Epithelial cell of esophagus (primary cell): Measurements from ENCODE around the gene MYO1A.
A peak's percentile ranks its signal among the peaks of the same experiment; 100 is the strongest.
"Not testable (repeated sequence)": the region's sequence is repeated elsewhere in the genome, so short reads cannot be mapped to it uniquely, and the experiment has no call there.

Source experiments
- DNase-seq: peaks from one replicate; pipeline ENCODE4 v3.0.0; 2010; ENCODE audit warnings: low read depth
- H3K4me3 ChIP-seq: 2 replicates; pipeline ENCODE4 v1.5.1; 2011; ENCODE audit warnings: mild to moderate bottlenecking, low read length, control low read depth
- TF ChIP-seq, protein P1 (sequence below): IDR thresholded peaks from 2 replicates; pipeline ENCODE4 v1.5.1; 2011; ENCODE audit warnings: low read depth, mild to moderate bottlenecking, low read length, control low read depth, inconsistent platforms; ENCODE audit not compliant: insufficient read depth; ENCODE audit errors: missing control alignments

The MYO1A gene

DNA sequence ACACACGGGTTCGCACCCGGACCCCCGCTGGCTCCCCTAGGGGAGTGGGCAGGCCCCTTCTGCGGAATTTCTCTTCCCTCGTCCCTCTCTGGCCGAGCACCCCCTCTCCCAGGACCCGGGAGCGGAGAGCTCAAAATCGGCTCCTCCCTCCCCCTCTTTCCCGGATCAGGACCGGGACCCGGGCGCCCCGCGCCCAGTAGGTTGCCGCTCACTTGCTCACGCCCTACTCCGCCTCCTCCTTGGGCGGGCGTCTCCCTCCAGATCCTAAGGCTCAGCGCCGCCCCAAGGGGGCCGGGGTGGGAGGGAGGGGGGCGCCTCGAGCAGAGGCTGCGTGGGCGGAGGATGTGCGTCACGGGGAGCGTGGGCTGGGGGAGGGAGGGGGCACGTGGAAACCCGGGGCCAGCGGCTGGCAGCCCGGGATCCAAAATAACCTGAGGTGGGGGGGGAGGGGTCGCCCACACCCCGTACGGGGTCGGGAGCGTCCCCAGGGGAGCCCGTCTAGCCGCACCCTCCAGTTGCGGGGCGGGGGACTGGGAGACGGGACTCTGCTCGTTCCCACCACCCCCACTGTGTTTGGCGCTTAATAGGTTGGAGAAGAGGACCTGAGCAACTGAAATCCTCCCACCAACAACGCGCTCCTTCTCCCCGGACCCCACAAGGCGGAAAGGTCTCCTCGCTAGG, 37.2 kb upstream of the MYO1A start:
- TF ChIP-seq, protein P1, sequence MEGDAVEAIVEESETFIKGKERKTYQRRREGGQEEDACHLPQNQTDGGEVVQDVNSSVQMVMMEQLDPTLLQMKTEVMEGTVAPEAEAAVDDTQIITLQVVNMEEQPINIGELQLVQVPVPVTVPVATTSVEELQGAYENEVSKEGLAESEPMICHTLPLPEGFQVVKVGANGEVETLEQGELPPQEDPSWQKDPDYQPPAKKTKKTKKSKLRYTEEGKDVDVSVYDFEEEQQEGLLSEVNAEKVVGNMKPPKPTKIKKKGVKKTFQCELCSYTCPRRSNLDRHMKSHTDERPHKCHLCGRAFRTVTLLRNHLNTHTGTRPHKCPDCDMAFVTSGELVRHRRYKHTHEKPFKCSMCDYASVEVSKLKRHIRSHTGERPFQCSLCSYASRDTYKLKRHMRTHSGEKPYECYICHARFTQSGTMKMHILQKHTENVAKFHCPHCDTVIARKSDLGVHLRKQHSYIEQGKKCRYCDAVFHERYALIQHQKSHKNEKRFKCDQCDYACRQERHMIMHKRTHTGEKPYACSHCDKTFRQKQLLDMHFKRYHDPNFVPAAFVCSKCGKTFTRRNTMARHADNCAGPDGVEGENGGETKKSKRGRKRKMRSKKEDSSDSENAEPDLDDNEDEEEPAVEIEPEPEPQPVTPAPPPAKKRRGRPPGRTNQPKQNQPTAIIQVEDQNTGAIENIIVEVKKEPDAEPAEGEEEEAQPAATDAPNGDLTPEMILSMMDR, result no peak
- peak; percentile 90 for DNase-seq
- H3K4me3 ChIP-seq, result peak overlapping the region; percentile 74

DNA sequence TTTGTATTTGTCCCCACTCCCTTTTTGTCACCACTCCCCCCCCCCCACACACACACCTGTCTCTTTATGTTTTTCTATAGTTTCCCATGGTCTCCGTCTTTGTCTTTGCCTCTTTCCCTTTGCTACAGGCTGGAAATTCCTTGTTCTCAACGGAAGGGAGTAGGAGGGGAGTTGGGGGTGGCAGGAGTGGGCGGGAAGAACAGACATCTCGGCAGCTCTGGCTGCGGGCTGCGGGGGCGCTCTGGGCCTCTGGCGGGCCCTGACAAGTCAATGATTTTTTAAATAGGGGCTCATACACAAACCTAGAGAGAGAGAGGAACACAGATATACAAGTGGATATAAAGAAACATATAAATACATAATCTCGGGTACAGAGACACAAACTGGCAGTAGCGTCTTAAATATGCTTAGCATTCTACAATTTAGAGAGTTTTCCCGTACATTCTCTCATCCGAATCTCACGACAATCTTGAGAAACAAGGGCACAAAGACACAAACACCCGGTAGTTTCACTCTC, 36.6 kb upstream of the MYO1A start:
- peak overlapping the region; percentile 74 for H3K4me3 ChIP-seq
- peak; percentile 70 for DNase-seq
- TF ChIP-seq, protein P1, result no peak

DNA sequence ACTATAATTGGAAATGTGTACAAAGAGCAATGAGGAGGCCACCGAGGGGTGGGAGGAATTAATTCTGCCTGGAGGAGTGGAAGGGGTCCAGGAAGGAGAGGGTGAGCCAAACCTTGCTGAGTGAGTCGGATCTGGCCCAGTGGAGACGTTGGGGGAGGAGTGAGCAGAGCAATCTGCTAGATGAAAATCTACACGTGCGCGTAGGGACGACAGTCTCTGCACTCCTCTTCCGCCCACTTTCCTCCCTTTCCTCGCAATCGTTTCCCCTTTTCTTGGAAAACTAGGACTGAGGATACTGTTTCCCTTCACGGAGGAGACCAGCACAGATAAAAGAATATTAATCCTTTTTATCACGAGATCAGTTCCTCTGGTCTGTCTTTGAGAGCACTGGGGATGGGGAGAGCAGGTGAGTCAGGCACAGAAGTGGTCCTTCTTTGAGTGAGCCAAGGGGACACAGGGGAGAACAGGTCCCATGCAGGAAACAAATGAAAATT, 36.1 kb upstream of the MYO1A start:
- TF ChIP-seq, protein P1, result no peak
- peak; percentile 30 for DNase-seq
- H3K4me3 ChIP-seq, result peak overlapping the region; percentile 74

DNA sequence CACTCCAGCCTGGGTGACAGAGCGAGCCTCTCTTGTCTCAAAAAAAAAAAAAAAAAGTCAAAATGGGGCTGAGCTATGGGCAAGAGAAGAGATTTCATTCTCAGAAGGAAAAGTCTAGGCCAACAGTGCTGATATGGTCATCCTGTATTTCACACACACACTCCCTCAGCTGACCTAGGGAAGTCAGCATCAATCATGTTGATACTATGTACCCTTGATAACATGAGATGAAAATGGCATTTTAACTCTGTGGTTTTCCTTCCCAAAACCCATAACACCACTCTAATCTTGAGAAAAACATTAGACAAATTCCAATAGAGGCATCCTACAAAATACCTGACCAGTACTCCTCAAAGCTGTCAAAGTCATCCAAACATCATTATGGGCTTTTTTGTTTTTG, 30.9 kb upstream of the MYO1A start:
- no peak overlapping the region for H3K4me3 ChIP-seq
- DNase-seq, result no peak
- TF ChIP-seq, protein P1, result no peak

DNA sequence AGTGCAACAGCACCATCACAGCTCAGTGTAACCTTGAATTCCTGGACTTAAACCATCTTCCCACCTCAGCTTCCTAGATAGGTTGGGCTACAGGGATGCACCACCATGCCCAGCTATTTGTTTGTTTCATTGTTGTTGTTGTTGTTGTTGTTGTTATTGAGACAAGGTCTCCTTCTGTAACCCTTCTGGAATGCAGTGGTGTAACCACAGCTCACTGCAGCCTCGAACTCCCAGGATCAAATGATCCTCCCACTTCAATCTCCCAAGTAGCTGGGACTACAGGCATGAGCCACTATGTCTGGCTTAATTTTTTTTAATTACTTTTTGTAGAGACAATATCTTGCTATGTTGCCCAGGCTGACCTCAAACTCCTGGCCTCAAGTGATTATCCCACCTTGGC, 29.9 kb upstream of the MYO1A start:
- TF ChIP-seq, protein P1, result no peak
- no peak for DNase-seq
- H3K4me3 ChIP-seq, result no peak overlapping the region

DNA sequence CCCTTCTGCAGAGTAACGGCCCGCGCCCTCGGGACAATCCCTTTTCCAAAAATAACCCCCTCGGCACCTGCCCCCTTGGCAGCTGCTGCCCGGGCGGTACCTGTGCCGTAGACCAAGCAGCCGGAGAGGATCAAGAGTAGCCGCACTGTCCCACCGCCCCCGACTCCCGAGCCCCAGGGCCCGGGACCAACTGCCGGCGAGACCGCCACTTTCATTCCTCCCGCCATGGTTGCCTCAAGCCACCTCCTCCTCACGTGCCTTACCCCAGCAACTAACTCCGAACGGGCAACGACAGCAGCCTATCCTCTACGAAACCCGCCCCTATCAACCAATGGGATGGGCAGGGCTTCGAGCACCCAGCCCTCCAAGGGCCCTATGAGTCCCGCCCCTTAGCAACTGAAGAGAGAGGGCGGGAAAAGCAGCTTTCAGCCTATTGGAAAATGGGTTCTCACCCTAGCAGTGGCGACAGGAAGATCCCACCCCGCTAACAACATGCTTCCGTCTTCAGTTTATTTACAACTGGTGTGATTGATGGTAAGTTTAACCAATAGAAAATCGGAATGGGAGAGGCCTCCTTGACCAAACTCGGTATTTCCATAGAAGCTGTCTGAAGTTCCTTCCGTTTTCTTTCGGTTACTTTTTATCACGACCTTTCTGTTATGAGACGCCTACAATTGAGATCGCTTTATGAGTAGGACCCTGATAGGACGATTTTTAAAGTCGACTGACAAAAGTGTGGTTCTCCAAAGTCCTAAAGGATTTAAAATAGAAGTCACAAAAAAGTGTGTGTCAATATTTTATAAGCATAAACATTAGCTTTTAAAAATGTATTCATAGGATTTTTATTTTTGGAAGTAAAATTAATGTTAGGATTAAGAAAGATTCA, 28.8 kb upstream of the MYO1A start, which contains the start of gene NEMP1:
NEMP1 (minus strand) TSS at position 273 of the 886 bp plus-strand sequence; CDS start at position 227, 46 bp downstream.
- TF ChIP-seq, protein P1, result no peak
- peak; percentile 100 for DNase-seq
- peak within 1 kb of the TSS; percentile 72 for H3K4me3 ChIP-seq

DNA sequence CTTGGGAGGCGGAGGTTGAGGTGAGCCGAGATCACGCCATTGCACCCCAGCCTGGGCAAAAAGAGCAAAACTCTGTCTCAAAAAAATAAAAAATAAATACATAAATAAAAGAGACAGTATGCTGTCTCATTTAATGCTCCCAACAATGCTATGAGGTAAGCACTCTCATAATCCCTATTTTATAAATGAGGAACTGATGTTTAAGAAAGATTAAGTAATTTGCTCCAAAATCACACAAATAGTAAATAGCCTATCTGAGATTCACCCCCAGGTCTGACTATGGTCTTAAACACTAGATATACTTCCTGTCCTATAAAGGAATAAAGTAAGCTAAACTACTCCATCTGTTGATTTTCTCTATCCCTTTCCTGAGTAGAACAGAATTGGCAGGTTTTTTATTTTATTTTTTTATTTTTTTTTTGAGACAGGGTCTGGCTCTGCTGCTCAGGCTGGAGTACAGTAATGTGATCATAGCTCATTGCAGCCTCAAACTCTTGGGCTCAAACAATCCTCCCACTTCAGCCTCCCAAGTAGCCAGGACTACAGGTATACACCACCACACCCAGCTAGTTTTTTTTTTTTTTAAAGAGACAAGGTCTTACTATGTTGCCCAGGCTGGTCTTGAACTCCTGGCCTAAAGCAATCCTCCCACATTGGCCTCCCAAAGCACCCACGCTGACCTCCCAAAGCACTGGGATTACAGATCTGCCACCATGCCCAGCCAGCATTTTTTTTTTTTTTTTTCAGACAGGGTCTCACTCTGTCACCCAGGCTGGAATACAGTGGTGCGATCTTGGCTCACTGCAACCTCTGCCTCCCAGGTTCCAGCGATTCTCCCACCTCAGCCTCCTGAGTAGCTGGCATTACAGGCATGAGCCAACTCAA, 23.9 kb upstream of the MYO1A start:
- not testable (repeated sequence) for H3K4me3 ChIP-seq, DNase-seq
